HG03280 (cell line): ENCODE measurements around the gene AQP2.

ENCODE experiments used
- ATAC-seq: cut with Tn5 transposase; IDR thresholded peaks from one replicate; pipeline ENCODE4 v1.9.1; 2021; ENCODE audit warnings: mild to moderate bottlenecking, moderate library complexity; ENCODE audit not compliant: unreplicated experiment

The AQP2 gene

GRCh38 chr12:49950273-49951251, at the start of gene AQP2:
Gene AQP2, plus strand, starts transcription at chr12:49950737. Its CDS starts 94 bp downstream, at chr12:49950831.
- no peak for ATAC-seq

DNA sequence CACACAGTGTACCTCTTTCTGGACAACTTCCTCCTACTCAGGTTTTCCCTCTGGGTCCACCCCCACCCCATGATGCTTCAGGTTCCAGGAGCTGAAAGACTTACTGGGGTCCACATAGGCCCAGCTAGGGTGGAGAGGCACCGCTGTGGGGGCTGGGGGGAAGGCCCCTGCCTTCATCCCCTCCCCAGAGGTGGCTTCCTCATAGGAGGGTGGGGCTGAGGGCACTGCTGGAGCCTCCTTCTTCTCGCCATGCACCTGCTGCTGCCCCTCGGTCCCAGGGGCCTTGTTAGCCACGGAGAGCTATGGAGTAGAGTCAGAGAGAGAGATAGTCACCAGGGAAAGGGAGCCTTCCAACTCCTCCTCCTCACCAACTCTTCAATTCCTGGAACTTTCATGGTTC, 49.5 kb upstream of the AQP2 start:
- ATAC-seq = no peak

GRCh38 chr12:49901986-49902385, 48.6 kb upstream of the AQP2 start:
- ATAC-seq = no peak

- no peak for ATAC-seq
These were observed 47.9 kb upstream of the AQP2 start for GRCh38 chr12:49902399-49903350.

GRCh38 chr12:49903351-49903699, 47.2 kb upstream of the AQP2 start:
- ATAC-seq = no peak

GRCh38 chr12:49903700-49904423, 46.7 kb upstream of the AQP2 start, which contains the start of gene FAIM2:
Gene FAIM2, minus strand, starts transcription at chr12:49903900. Its CDS starts 108 bp downstream, at chr12:49903792.
- ATAC-seq = no peak

- no peak for ATAC-seq
These were observed 45.9 kb upstream of the AQP2 start for GRCh38 chr12:49904601-49905000.

DNA sequence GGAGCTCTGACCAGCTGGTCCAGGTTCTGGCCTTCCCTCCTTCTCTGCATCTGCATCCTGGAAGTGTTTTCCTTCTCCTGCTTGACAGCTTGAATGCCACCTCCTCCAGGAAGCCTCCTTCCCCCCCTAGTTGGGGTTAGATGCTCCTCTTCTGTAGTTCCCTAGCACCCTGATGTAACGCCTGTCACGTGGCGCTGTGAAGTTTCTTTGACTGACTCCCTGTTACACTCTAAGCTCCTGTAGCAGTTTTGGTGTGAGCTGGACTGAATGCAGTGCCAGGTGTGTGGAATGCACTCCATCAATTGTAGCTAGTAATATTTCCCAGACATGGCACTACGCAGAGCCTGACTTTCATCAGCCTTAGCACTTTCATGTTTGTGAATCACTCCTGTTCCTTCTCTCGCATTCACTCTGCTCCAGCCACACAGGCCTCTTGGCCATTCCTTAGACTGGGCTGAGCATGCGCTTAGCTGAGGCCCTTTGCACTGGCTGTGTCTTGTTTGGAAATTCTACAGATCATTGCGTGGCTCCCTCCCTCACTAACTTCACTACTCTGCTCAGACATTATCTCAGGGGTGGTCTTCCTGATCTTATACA, 44.7 kb upstream of the AQP2 start:
- ATAC-seq = no peak

- ATAC-seq = no peak
These were observed 43.2 kb upstream of the AQP2 start for GRCh38 chr12:49907352-49907751.

DNA sequence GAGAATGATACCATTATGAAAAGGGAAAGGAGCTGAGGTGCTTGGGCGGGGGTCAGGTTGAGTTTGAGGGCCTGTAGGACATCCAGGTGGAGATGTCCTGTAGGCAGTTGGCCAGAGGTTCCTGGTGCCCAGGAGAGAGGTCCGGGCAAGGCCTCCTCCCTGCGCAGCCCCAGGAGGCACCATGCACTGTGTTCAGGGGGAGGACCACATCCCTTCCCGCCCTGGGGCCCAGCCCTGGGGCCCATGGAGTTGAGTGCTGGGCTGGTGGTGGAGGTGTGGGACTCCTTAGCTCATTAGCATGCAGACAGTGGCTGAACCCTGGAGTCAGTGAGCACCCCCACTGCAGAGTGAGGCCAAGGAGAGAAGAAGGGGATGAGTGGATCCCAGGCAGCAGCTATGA, 41.2 kb upstream of the AQP2 start:
- ATAC-seq = no peak

- ATAC-seq = no peak
These were observed 40.7 kb upstream of the AQP2 start for GRCh38 chr12:49909826-49910225.

- ATAC-seq = no peak
These were observed 40.0 kb upstream of the AQP2 start for GRCh38 chr12:49910331-49911212.

DNA sequence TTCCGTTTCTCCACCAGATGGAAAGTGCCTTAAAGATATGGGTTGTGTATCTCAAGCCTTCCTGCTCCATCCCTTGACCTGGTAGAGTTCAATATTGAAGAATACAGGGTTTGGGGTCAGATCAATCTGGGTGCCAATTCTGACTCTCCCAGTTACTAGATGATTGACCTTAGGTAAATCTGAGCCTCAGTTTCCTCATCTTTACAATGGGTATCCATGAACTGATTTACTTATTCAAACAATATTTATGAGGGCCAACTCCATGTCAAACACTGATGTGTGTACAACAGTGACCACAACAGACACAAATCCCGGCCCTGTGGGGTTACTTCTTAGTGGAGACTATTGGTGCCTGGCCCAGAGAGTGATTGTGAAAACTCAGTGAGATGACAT, 39.3 kb upstream of the AQP2 start:
- no peak for ATAC-seq

DNA sequence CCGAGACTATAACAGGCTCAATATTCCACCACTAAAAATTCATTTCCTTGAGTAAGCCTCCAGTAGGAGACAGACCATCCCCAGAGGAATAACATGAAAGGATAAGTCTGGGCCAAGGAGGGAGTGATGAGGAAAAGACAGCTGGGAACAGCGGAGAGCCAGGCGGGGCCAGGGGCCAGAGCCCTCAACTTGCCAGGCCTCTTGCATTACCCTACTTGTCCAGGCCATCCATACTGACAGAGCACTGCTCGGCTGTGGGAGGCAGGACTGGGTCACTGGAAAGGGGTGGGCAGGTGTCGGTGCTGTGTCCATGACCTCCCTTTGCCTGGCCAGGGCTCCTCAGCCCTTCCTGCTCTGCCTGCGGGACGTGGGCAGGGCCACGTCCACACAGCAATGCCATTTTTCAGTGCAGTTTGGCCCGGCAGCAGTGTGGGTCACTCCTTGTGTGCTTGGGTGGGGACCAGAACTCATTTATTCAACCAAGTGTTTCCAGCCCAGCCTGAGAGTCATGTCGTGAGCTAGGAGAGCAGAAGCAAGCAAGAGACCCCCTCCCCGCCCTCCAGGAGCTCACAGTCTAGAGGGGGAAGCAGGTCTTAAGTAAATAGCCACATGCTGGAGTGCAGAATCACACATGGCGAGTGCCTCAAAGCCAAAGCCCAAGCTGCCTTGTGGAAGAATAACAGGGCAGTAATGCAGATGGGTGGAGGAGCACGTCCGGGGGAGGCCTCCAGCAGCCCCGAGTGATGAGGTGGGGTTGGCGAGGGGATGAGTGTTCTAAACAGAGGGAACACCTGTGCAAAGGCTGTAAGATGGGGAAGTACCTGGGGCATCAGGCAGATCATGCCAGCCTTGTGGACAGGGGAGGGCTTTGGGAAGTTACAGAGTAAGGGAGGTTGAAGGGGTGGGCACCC, 37.9 kb upstream of the AQP2 start:
- ATAC-seq = no peak

- no peak for ATAC-seq
These were observed 34.2 kb upstream of the AQP2 start for GRCh38 chr12:49916129-49916919.

DNA sequence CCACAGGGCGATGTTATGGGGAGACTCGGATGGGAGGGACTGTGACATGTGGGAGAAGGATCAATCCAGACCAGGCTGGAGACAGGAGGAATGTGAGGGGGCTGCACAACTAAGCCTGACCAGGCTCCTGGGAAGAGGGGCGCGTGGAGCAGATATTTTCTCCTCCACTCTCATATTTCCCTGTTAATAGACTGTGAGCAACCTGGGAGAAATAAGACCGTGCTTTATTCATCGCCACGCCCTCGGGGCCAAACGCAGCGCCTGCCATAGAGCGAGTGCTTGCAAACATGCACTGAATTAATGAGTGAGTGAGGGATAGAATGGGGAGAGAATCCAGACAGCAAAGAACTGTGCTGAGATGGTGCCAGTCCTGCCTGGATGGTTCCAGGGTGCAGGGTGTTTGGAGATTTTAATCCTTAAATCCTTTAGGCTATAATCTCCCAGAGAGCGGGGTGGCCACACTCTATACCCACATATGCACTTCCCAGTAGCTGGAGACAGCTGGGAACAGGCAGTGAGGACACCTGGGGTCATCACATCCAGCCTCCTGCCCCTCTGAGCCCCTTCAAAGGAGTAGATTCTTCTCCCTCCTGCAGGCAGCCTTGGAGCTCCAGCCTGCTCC, 33.3 kb upstream of the AQP2 start:
- ATAC-seq = no peak

GRCh38 chr12:49917788-49918173, 32.8 kb upstream of the AQP2 start:
- no peak for ATAC-seq
